ENCODE data around the gene MYRIP. TPM values are rescaled to one million over a fixed set of nuclear protein-coding genes. Genes with fewer than 3 reads are reported as not detected.

MYRIP gene
- total RNA-seq, 1 experiment from 2014 or later: 0.59 TPM

- intact Hi-C loops (cut with micrococcal nuclease; ENCODE audit: unreplicated experiment): no loop called here
- Mint-ChIP-seq H3K4me3 (ENCODE audit: unreplicated experiment) (no peak overlapping the region), H3K27me3 (ENCODE audit: insufficient read depth, unreplicated experiment) (peaks cover 12% of the 10 kb centered on the region), H3K27ac (ENCODE audit: unreplicated experiment) (no peak overlapping the region), H3K36me3 (ENCODE audit: insufficient read depth, unreplicated experiment) (no peaks in the 10 kb centered on the region), H3K9me3 (ENCODE audit: unreplicated experiment) (no peaks in the 10 kb centered on the region), H3K4me1 (ENCODE audit: low read depth, unreplicated experiment) (no peaks in the 10 kb centered on the region)
- no peaks in the 10 kb centered on the region for H3K27me3 ChIP-seq (replicated peaks; ENCODE audit: control insufficient read depth, insufficient read depth, low read length)
- no peaks in the 10 kb centered on the region for H3K36me3 ChIP-seq (ENCODE audit: control insufficient read depth, insufficient read depth, low read length)
- no peaks in the 10 kb centered on the region for H3K9me3 ChIP-seq
- DNase-seq: no peak
- CTCF ChIA-PET: interaction anchor here (0.7 kb wide), 1 partner anchor 25 kb away, joined by 3 read pairs; no protein-coding TSS in a partner anchor
- no peak for TF ChIP-seq CTCF (IDR thresholded peaks at IDR 0.05; ENCODE audit: insufficient read depth in 1 of 2, low read depth in 1 of 2, low read length in 1 of 2, severe bottlenecking in 1 of 2, unreplicated experiment in 1 of 2)
- POLR2A ChIA-PET: no interaction called here
- H3K4me1 ChIP-seq: no peaks in the 10 kb centered on the region
- BruUV-seq (replicated peaks): no TSS peak
- H3K4me3 ChIP-seq (ENCODE audit: low read depth, low read length): no peak overlapping the region
Observed at GRCh38 chr3:40166997-40167396, 357.6 kb downstream of the MYRIP start.

GRCh38 chr3:40167958-40168357, 358.5 kb downstream of the MYRIP start:
- H3K27ac Mint-ChIP-seq (ENCODE audit: unreplicated experiment): no peak overlapping the region
- H3K36me3 Mint-ChIP-seq (ENCODE audit: insufficient read depth, unreplicated experiment): no peaks in the 10 kb centered on the region

GRCh38 chr3:40169983-40170382, 360.6 kb downstream of the MYRIP start:
- Histone ChIP-seq H3K9me3 (no peaks in the 10 kb centered on the region), H3K36me3 (ENCODE audit: control insufficient read depth, insufficient read depth, low read length) (no peaks in the 10 kb centered on the region), H3K27me3 (replicated peaks; ENCODE audit: control insufficient read depth, insufficient read depth, low read length) (no peaks in the 10 kb centered on the region; the same call in 1 of the 2 replicates), H3K4me1 (no peaks in the 10 kb centered on the region), H3K4me3 (ENCODE audit: low read depth, low read length) (no peak overlapping the region)
- H3K27me3 Mint-ChIP-seq (ENCODE audit: insufficient read depth, unreplicated experiment): peaks cover 15% of the 10 kb centered on the region
- H3K36me3 Mint-ChIP-seq (ENCODE audit: insufficient read depth, unreplicated experiment): no peaks in the 10 kb centered on the region
- no peak overlapping the region for H3K4me3 Mint-ChIP-seq (ENCODE audit: unreplicated experiment)
- no peak for TF ChIP-seq CTCF (IDR thresholded peaks at IDR 0.05; ENCODE audit: insufficient read depth in 1 of 2, low read depth in 1 of 2, low read length in 1 of 2, severe bottlenecking in 1 of 2, unreplicated experiment in 1 of 2)
- no peaks in the 10 kb centered on the region for H3K9me3 Mint-ChIP-seq (ENCODE audit: unreplicated experiment)
- H3K4me1 Mint-ChIP-seq (ENCODE audit: low read depth, unreplicated experiment): no peaks in the 10 kb centered on the region
- intact Hi-C loops (cut with micrococcal nuclease; ENCODE audit: unreplicated experiment): loop anchor here (10.0 kb wide), 1 partner anchor 155 kb away; no protein-coding TSS in a partner anchor
- CTCF ChIA-PET: no interaction called here
- no peak for DNase-seq
- POLR2A ChIA-PET: no interaction called here
- no peak overlapping the region for H3K27ac Mint-ChIP-seq (ENCODE audit: unreplicated experiment)
- no TSS peak for BruUV-seq (replicated peaks)

More at GRCh38 chr3:40167958-40168357, 358.5 kb downstream of the MYRIP start:
- TF ChIP-seq CTCF (IDR thresholded peaks at IDR 0.05; ENCODE audit: insufficient read depth in 1 of 2, low read depth in 1 of 2, low read length in 1 of 2, severe bottlenecking in 1 of 2, unreplicated experiment in 1 of 2): no peak
- H3K9me3 ChIP-seq: no peaks in the 10 kb centered on the region
- Mint-ChIP-seq H3K4me1 (ENCODE audit: low read depth, unreplicated experiment) (no peaks in the 10 kb centered on the region), H3K9me3 (ENCODE audit: unreplicated experiment) (no peaks in the 10 kb centered on the region), H3K4me3 (ENCODE audit: unreplicated experiment) (no peak overlapping the region), H3K27me3 (ENCODE audit: insufficient read depth, unreplicated experiment) (peaks cover 15% of the 10 kb centered on the region)
- no TSS peak for BruUV-seq (replicated peaks)
- ChIA-PET CTCF (no interaction called here), POLR2A (no interaction called here)
- no peak overlapping the region for H3K4me3 ChIP-seq (ENCODE audit: low read depth, low read length)
- no peak for DNase-seq
- intact Hi-C loops (cut with micrococcal nuclease; ENCODE audit: unreplicated experiment): no loop called here
- H3K36me3 ChIP-seq (ENCODE audit: control insufficient read depth, insufficient read depth, low read length): no peaks in the 10 kb centered on the region
- H3K4me1 ChIP-seq: no peaks in the 10 kb centered on the region
- no peaks in the 10 kb centered on the region; the same call in 1 of the 2 replicates for H3K27me3 ChIP-seq (replicated peaks; ENCODE audit: control insufficient read depth, insufficient read depth, low read length)
